Lower lobe of right lung (tissue), 2 donors: Measurements from ENCODE around the gene CTNNB1. TPM values are rescaled to one million over a fixed set of nuclear protein-coding genes. Genes with fewer than 3 reads are reported as not detected.
A peak's percentile ranks its signal among the peaks of the same experiment; 100 is the strongest.

Experiments used
- ATAC-seq, 2 donors: fragments of 200-7000 bp; cut with Tn5 transposase; one replicate each; pipeline ENCODE4 v1.9.1; 2020 to 2022; ENCODE audit warnings: mild to moderate bottlenecking in 2 of 2, moderate library complexity in 2 of 2
- DNase-seq: peaks from one replicate; pipeline ENCODE4 v3.0.0-alpha.2; 2020
- H3K27ac ChIP-seq: fragments of 200-600 bp; one replicate; pipeline ENCODE4 v1.8.0; 2022
- H3K27me3 ChIP-seq: fragments of 200-600 bp; one replicate; pipeline ENCODE4 v1.8.0; 2022; ENCODE audit warnings: low read depth
- H3K36me3 ChIP-seq: fragments of 200-600 bp; one replicate; pipeline ENCODE4 v1.8.0; 2022; ENCODE audit warnings: mild to moderate bottlenecking
- H3K4me1 ChIP-seq: fragments of 200-600 bp; one replicate; pipeline ENCODE4 v1.8.0; 2022
- H3K4me3 ChIP-seq: fragments of 200-600 bp; one replicate; pipeline ENCODE4 v1.8.0; 2022; ENCODE audit warnings: mild to moderate bottlenecking
- H3K9me3 ChIP-seq: fragments of 200-600 bp; one replicate; pipeline ENCODE4 v1.8.0; 2022
- CTCF ChIP-seq: fragments of 200-600 bp; IDR thresholded peaks from one replicate; pipeline ENCODE4 v1.8.0; 2022; ENCODE audit warnings: antibody characterized with exemption, mild to moderate bottlenecking
- intact Hi-C: fragments of 100-400 bp; cut with DNase I; formaldehyde crosslinking; loops from one replicate; pipeline ENCODE4 v1.11.0; 2022
- long read RNA-seq: library from polyadenylated mRNA; unstranded; transcript quantifications from one replicate; pipeline ENCODE4 v2.0.0, GENCODE V29; 2021
- total RNA-seq: library from RNA; stranded (reverse); fragmentation: NEBNext Ultra II Directional; extraction: Animal tissue kit (Norgen Biotek cat#: 25700); gene quantifications from one replicate; pipeline ENCODE4 v1.2.1, GENCODE V29; 2021
- donor health status: DM: no; HTN: yes; CAD: no; lungs with severe emphysema.

The CTNNB1 gene
- 332 TPM for total RNA-seq
- long read RNA-seq, full-length matches to known transcripts: 103 of 163 reads
- long read RNA-seq, partial matches to known transcripts: 51 of 163 reads
- long read RNA-seq, other reads (novel, unspliced or antisense): 9 of 163 reads

GRCh38 chr3:41198950-41199865 lies at the start of gene CTNNB1:
Gene CTNNB1, plus strand, starts transcription at chr3:41199505. Its CDS starts 24,564 bp downstream, at chr3:41224069.
- no peaks in the 10 kb centered on the region for H3K9me3 ChIP-seq
- DNase-seq (peak; percentile 94), ATAC-seq (peak; percentile 95 to 98)
- H3K27ac ChIP-seq: peak within 1 kb of the TSS; percentile 95
- intact Hi-C loops: no loop called here
- H3K27me3 ChIP-seq: no peaks in the 10 kb centered on the region
- H3K4me3 ChIP-seq: peak within 1 kb of the TSS; percentile 67
- H3K36me3 ChIP-seq: no peaks in the 10 kb centered on the region
- H3K4me1 ChIP-seq: peaks cover 30% of the 10 kb centered on the region
- peak; percentile 38 for TF ChIP-seq CTCF

- H3K36me3 ChIP-seq: no peaks in the 10 kb centered on the region
- H3K4me3 ChIP-seq: no peak overlapping the region
- ATAC-seq (no peak), DNase-seq (no peak)
- intact Hi-C loops: no loop called here
- H3K9me3 ChIP-seq: no peaks in the 10 kb centered on the region
- H3K27me3 ChIP-seq: no peaks in the 10 kb centered on the region
- no peaks in the 10 kb centered on the region for H3K4me1 ChIP-seq
- no peak overlapping the region for H3K27ac ChIP-seq
- TF ChIP-seq CTCF: no peak
Observed at GRCh38 chr3:41155834-41156233, 43.5 kb upstream of the CTNNB1 start.

GRCh38 chr3:41158947-41159346 lies 40.4 kb upstream of the CTNNB1 start:
- H3K36me3 ChIP-seq: no peaks in the 10 kb centered on the region
- H3K27me3 ChIP-seq: no peaks in the 10 kb centered on the region
- peaks cover 9% of the 10 kb centered on the region for H3K4me1 ChIP-seq
- no peak overlapping the region for H3K27ac ChIP-seq
- intact Hi-C loops: no loop called here
- ATAC-seq: peak; percentile 75 to 81
- no peak for TF ChIP-seq CTCF
- DNase-seq: no peak
- H3K4me3 ChIP-seq: no peak overlapping the region
- H3K9me3 ChIP-seq: no peaks in the 10 kb centered on the region

GRCh38 chr3:41159588-41160189 lies 39.6 kb upstream of the CTNNB1 start:
- no peak for TF ChIP-seq CTCF
- no peak for DNase-seq
- Histone ChIP-seq H3K4me3 (no peak overlapping the region), H3K27ac (no peak overlapping the region), H3K9me3 (no peaks in the 10 kb centered on the region), H3K36me3 (no peaks in the 10 kb centered on the region), H3K27me3 (no peaks in the 10 kb centered on the region), H3K4me1 (peaks cover 9% of the 10 kb centered on the region)
- intact Hi-C loops: no loop called here
- no peak for ATAC-seq

GRCh38 chr3:41162541-41162940 lies 36.8 kb upstream of the CTNNB1 start:
- no peak for TF ChIP-seq CTCF
- Histone ChIP-seq H3K9me3 (no peaks in the 10 kb centered on the region), H3K4me1 (peaks cover 9% of the 10 kb centered on the region), H3K4me3 (no peak overlapping the region), H3K27ac (no peak overlapping the region), H3K36me3 (no peaks in the 10 kb centered on the region), H3K27me3 (no peaks in the 10 kb centered on the region)
- no peak for ATAC-seq
- intact Hi-C loops: no loop called here
- no peak for DNase-seq
